Activated naive CD8-positive, alpha-beta T cell (primary cell): ENCODE results near the gene GUCA2B.

Experiments
- H3K27ac Mint-ChIP-seq: one replicate; pipeline ENCODE4 v1.8.0; 2021; ENCODE audit warnings: mixed read lengths
- H3K27me3 Mint-ChIP-seq: one replicate; pipeline ENCODE4 v1.8.0; 2021; ENCODE audit warnings: mixed read lengths
- H3K36me3 Mint-ChIP-seq: one replicate; pipeline ENCODE4 v1.8.0; 2021; ENCODE audit warnings: mixed read lengths
- H3K4me1 Mint-ChIP-seq: one replicate; pipeline ENCODE4 v1.8.0; 2021; ENCODE audit warnings: low read depth, mixed read lengths
- H3K4me3 Mint-ChIP-seq: one replicate; pipeline ENCODE4 v1.8.0; 2021; ENCODE audit warnings: mild to moderate bottlenecking, mixed read lengths
- H3K9me3 Mint-ChIP-seq: one replicate; pipeline ENCODE4 v1.8.0; 2021; ENCODE audit warnings: low read depth, mixed read lengths

Gene GUCA2B

GRCh38 chr1:42135426-42135825, 17.8 kb upstream of the GUCA2B start:
- no peaks in the 10 kb centered on the region for H3K36me3 Mint-ChIP-seq
- no peak overlapping the region for H3K4me3 Mint-ChIP-seq
- no peaks in the 10 kb centered on the region for H3K27me3 Mint-ChIP-seq
- H3K9me3 Mint-ChIP-seq, result no peaks in the 10 kb centered on the region
- H3K27ac Mint-ChIP-seq, result no peak overlapping the region
- H3K4me1 Mint-ChIP-seq, result no peaks in the 10 kb centered on the region

DNA sequence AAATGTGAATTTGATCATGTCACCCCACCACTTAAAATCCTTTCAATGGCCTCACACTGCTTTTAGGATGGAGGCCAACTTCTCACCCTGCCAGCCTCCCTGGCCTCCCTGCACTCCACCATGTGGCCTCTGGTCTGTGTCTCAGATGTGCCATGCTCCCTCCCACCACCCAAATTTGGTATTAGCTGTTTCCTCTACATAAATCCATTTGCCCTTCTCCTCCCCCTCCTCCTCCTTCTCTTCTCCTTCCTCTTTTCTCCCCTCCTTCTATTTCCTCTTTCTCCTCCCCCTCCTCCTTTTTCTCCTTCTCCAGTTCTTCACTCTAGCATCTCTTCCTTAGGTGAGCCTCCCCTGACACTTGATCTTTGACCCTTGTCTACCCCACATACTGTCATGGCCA, 16.7 kb upstream of the GUCA2B start:
- Mint-ChIP-seq H3K4me1 (no peaks in the 10 kb centered on the region), H3K27me3 (no peaks in the 10 kb centered on the region), H3K36me3 (no peaks in the 10 kb centered on the region), H3K27ac (no peak overlapping the region), H3K9me3 (no peaks in the 10 kb centered on the region), H3K4me3 (no peak overlapping the region)

- H3K27me3 Mint-ChIP-seq, result peaks cover 2% of the 10 kb centered on the region
Observed at GRCh38 chr1:42137766-42138165, 15.4 kb upstream of the GUCA2B start.

GRCh38 chr1:42138586-42138985, 14.6 kb upstream of the GUCA2B start:
- no peaks in the 10 kb centered on the region for H3K9me3 Mint-ChIP-seq

More at GRCh38 chr1:42137766-42138165, 15.4 kb upstream of the GUCA2B start:
- Mint-ChIP-seq H3K27ac (no peak overlapping the region), H3K4me3 (no peak overlapping the region), H3K36me3 (no peaks in the 10 kb centered on the region), H3K4me1 (no peaks in the 10 kb centered on the region), H3K9me3 (no peaks in the 10 kb centered on the region)

GRCh38 chr1:42139444-42139843, 13.8 kb upstream of the GUCA2B start:
- peaks cover 2% of the 10 kb centered on the region for H3K27me3 Mint-ChIP-seq
- H3K27ac Mint-ChIP-seq, result no peak overlapping the region
- no peak overlapping the region for H3K4me3 Mint-ChIP-seq
- H3K36me3 Mint-ChIP-seq, result no peaks in the 10 kb centered on the region
- H3K9me3 Mint-ChIP-seq, result no peaks in the 10 kb centered on the region
- peaks cover 7% of the 10 kb centered on the region for H3K4me1 Mint-ChIP-seq

More at GRCh38 chr1:42138586-42138985, 14.6 kb upstream of the GUCA2B start:
- H3K27me3 Mint-ChIP-seq, result peaks cover 2% of the 10 kb centered on the region
- peaks cover 6% of the 10 kb centered on the region for H3K4me1 Mint-ChIP-seq
- H3K27ac Mint-ChIP-seq, result no peak overlapping the region
- H3K36me3 Mint-ChIP-seq, result no peaks in the 10 kb centered on the region
- H3K4me3 Mint-ChIP-seq, result no peak overlapping the region

GRCh38 chr1:42140191-42140590, 13.0 kb upstream of the GUCA2B start:
- Mint-ChIP-seq H3K27ac (no peak overlapping the region), H3K36me3 (no peaks in the 10 kb centered on the region)

DNA sequence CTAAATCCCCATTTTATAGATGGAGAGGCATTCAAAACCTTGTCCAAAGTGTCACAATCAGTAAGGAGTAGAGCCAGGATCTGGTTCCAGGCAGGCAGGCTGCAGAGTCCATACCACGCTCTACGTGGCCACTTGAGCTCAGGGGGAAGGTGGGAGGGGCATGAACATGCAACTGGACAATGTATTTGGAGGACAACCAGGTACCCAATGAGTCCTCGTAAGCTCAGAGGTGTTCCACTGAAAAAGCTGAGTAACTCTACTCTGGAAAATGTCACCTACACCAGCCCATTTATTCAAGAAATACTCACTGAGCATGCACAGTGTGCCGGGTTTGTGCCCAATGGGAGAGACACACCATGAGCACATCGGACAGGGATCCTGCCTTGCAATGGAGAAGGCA, 11.2 kb upstream of the GUCA2B start:
- H3K27me3 Mint-ChIP-seq, result peaks cover 2% of the 10 kb centered on the region
- H3K9me3 Mint-ChIP-seq, result no peaks in the 10 kb centered on the region
- H3K36me3 Mint-ChIP-seq, result no peaks in the 10 kb centered on the region
- H3K4me3 Mint-ChIP-seq, result no peak overlapping the region
- H3K27ac Mint-ChIP-seq, result no peak overlapping the region
- H3K4me1 Mint-ChIP-seq, result peaks cover 7% of the 10 kb centered on the region

More at GRCh38 chr1:42140191-42140590, 13.0 kb upstream of the GUCA2B start:
- Mint-ChIP-seq H3K4me3 (no peak overlapping the region), H3K4me1 (peaks cover 7% of the 10 kb centered on the region), H3K9me3 (no peaks in the 10 kb centered on the region), H3K27me3 (peaks cover 2% of the 10 kb centered on the region)

GRCh38 chr1:42142894-42143675, 10.1 kb upstream of the GUCA2B start:
- Mint-ChIP-seq H3K4me3 (no peak overlapping the region), H3K27me3 (peaks cover 2% of the 10 kb centered on the region), H3K9me3 (no peaks in the 10 kb centered on the region), H3K27ac (no peak overlapping the region), H3K4me1 (peaks cover 7% of the 10 kb centered on the region), H3K36me3 (no peaks in the 10 kb centered on the region)

DNA sequence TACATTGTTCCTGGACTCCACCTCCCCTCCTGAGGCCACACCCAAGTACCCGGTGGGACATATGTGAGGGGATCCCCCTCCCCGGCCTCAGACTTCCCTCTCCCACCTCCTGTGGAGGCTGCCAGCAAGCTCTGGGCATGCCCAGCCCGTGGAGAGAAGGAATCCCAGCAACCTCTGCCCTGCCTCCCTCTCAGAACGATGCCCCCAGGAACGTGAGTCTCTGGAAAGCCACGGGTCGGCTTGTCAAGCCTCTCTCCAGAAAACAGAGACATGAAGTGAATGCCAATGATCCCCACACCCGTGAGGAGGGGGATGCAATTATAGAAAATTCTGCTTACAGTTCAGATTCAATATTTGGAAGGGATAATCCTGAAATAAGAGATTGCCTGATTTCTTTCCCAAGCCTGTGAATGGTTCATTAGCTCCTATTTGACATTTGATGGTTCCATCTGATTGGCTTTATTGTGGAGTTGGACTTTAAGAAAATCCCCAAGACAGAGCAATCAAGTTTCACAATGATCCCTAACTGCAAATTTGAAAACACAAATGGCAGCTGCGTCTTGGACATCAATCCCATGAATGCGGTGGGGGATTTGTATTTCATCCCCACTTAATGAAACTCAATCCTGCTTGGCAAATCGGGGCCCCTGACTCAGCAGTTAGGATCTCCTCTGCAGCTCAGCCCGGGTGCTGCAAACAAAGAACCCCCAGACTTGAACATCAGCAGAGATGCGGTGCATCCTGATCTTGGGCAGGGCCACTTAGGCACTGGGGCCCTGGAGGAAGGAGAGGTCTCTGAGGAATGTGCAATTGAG, 9.1 kb upstream of the GUCA2B start:
- Mint-ChIP-seq H3K36me3 (no peaks in the 10 kb centered on the region), H3K9me3 (no peaks in the 10 kb centered on the region), H3K4me3 (no peak overlapping the region), H3K4me1 (peaks cover 7% of the 10 kb centered on the region), H3K27me3 (peaks cover 2% of the 10 kb centered on the region), H3K27ac (no peak overlapping the region)

- Mint-ChIP-seq H3K27me3 (peaks cover 4% of the 10 kb centered on the region), H3K36me3 (no peaks in the 10 kb centered on the region), H3K4me3 (no peak overlapping the region), H3K4me1 (peaks cover 7% of the 10 kb centered on the region), H3K9me3 (no peaks in the 10 kb centered on the region), H3K27ac (no peak overlapping the region)
Observed at GRCh38 chr1:42144711-42145388, 8.4 kb upstream of the GUCA2B start.

DNA sequence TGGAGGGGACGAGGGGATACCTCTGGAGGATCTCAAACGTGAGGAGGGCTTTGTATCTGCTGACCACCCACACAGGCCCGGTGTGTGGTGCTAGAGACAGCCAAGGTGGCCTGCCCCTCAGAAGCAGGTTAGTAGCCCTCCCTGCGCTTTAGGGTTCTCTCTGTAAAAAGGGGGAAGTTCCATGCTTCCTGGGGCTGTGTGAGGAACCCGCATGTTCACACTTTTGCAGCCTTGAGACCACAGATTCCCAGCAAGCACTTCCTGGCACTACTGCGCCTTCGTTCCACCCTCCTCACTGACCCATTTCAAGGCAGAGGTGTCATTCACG, 7.9 kb upstream of the GUCA2B start:
- Mint-ChIP-seq H3K4me3 (no peak overlapping the region), H3K27ac (no peak overlapping the region), H3K36me3 (no peaks in the 10 kb centered on the region), H3K4me1 (peaks cover 7% of the 10 kb centered on the region), H3K27me3 (peaks cover 4% of the 10 kb centered on the region), H3K9me3 (no peaks in the 10 kb centered on the region)

DNA sequence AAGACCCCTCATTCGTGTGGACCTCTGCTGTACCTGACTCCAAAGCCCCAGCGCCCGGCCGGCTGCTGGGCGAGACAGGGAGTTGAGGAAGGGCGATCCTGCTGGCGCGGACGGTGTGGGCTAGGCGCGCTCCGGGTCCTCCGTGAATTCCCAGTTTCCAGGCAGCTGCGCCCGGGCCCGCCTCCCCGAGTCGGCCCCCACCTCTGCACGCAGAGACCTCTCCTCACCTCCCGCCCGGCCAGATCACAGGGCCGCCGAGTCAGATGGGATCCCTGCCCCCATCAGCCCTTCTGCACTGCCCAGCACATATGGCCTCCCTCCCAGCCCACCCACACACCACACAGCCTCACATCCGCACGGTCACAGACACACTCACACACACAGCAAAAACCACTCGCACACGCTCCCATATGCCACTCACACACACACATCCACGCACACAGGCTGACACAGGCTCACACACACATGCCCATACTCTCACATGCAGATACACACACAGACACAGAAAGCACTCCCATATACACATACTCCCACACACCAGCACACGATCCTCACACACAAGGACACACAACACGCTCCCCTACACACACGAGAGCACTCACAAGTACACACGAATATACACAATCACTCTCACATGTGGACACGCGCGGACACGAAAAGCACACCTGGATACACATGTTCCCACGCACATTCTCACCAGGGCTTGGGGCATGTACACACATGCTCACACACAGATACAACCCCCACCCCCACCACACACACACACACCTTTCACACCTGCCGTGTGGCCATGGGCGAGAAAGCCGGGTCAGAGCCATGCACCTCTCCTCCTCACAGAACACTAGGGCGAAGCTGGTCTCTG, 7.2 kb upstream of the GUCA2B start:
- peaks cover 4% of the 10 kb centered on the region for H3K27me3 Mint-ChIP-seq
- no peaks in the 10 kb centered on the region for H3K9me3 Mint-ChIP-seq
- H3K4me1 Mint-ChIP-seq, result peaks cover 7% of the 10 kb centered on the region
- H3K4me3 Mint-ChIP-seq, result no peak overlapping the region
- no peaks in the 10 kb centered on the region for H3K36me3 Mint-ChIP-seq
- H3K27ac Mint-ChIP-seq, result no peak overlapping the region

- Mint-ChIP-seq H3K4me3 (no peak overlapping the region), H3K27me3 (peaks cover 4% of the 10 kb centered on the region), H3K27ac (no peak overlapping the region), H3K9me3 (no peaks in the 10 kb centered on the region), H3K36me3 (no peaks in the 10 kb centered on the region), H3K4me1 (peaks cover 7% of the 10 kb centered on the region)
Observed at GRCh38 chr1:42146626-42147320, 6.4 kb upstream of the GUCA2B start.

- H3K27ac Mint-ChIP-seq, result no peak overlapping the region
- peaks cover 2% of the 10 kb centered on the region for H3K27me3 Mint-ChIP-seq
- peaks cover 5% of the 10 kb centered on the region for H3K4me1 Mint-ChIP-seq
- no peaks in the 10 kb centered on the region for H3K36me3 Mint-ChIP-seq
- H3K4me3 Mint-ChIP-seq, result no peak overlapping the region
- H3K9me3 Mint-ChIP-seq, result no peaks in the 10 kb centered on the region
Observed at GRCh38 chr1:42148166-42148565, 5.0 kb upstream of the GUCA2B start.
